Large intestine (tissue), 3 donors: ENCODE results near the gene IL36B. TPM values are rescaled to one million over a fixed set of nuclear protein-coding genes. Genes with fewer than 3 reads are reported as not detected.
A peak's percentile ranks its signal among the peaks of the same experiment; 100 is the strongest.

Experiments
- DNase-seq, 2 donors: peaks; one replicate each; pipeline versions ENCODE4 v3.0.0 to v3.0.0-alpha.2; 2013
- H3K27ac ChIP-seq: one replicate; pipeline ENCODE4 v1.5.1; 2013; ENCODE audit warnings: low read length
- H3K27me3 ChIP-seq: 2 replicates; pipeline ENCODE4 v1.6.1; 2013; ENCODE audit warnings: low read length; ENCODE audit not compliant: control insufficient read depth, insufficient read depth
- H3K36me3 ChIP-seq: 2 replicates; pipeline ENCODE4 v1.6.1; 2013; ENCODE audit warnings: low read length; ENCODE audit not compliant: control insufficient read depth, insufficient read depth
- H3K4me1 ChIP-seq: one replicate; pipeline ENCODE4 v1.6.1; 2013; ENCODE audit warnings: low read length; ENCODE audit not compliant: control insufficient read depth, insufficient read depth
- H3K4me3 ChIP-seq: one replicate; pipeline ENCODE4 v1.5.1; 2013; ENCODE audit warnings: low read length
- H3K9me3 ChIP-seq: one replicate; pipeline ENCODE4 v1.6.1; 2013; ENCODE audit warnings: mild to moderate bottlenecking, low read depth, low read length, moderate library complexity; ENCODE audit not compliant: control insufficient read depth
- WGBS: methylation state at CpG from one replicate; pipeline ENCODE4 v1.1.5; 2013; ENCODE audit warnings: low lambda C conversion rate; ENCODE audit not compliant: insufficient coverage; 5-methylcytosine and 5-hydroxymethylcytosine counted together
- polyA plus RNA-seq: library from polyadenylated mRNA; unstranded; fragments of 120-200 nt; gene quantifications from one replicate; pipeline ENCODE4 v1.2.1, GENCODE V29; 2013

IL36B gene
- polyA plus RNA-seq, 1 donor: not detected

DNA sequence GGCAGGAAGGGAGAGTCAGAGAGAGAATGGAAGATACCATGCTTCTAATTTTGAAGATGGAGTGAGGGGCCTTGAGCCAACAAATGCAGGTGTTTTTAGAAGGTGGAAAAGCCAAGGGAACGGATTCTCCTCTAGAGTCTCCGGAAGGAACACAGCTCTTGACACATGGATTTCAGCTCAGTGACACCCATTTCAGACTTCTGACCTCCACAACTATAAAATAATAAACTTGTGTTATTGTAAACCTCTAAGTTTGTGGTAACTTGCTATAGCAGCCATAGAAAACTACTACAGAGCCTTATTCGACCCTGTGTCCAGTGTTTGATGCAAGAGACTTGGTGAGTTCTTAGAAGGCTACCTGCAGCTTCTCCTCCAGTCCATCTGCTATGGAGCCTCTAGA lies 22.9 kb upstream of the IL36B start:
- H3K27me3 ChIP-seq: no peaks in the 10 kb centered on the region
- peak in 1 of 2 donors; percentile 42 for DNase-seq
- H3K36me3 ChIP-seq: no peaks in the 10 kb centered on the region
- peaks cover 18% of the 10 kb centered on the region for H3K4me1 ChIP-seq
- H3K27ac ChIP-seq: peak overlapping the region; percentile 11
- no peaks in the 10 kb centered on the region for H3K9me3 ChIP-seq
- no CpG with 5 or more reads among the region's 3 CpGs for WGBS
- no peak overlapping the region for H3K4me3 ChIP-seq

DNA sequence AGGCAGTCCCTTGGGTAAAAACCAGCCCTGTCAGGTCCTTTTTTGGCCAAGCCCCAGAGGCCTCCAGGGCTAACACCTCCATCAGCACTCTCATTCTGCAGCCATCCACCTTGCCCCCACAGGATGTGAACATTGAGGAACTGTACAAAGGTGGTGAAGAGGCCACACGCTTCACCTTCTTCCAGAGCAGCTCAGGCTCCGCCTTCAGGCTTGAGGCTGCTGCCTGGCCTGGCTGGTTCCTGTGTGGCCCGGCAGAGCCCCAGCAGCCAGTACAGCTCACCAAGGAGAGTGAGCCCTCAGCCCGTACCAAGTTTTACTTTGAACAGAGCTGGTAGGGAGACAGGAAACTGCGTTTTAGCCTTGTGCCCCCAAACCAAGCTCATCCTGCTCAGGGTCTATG lies 22.4 kb upstream of the IL36B start:
- peaks cover 18% of the 10 kb centered on the region for H3K4me1 ChIP-seq
- H3K36me3 ChIP-seq: no peaks in the 10 kb centered on the region
- no peaks in the 10 kb centered on the region for H3K9me3 ChIP-seq
- WGBS: no CpG with 5 or more reads among the region's 5 CpGs
- H3K27ac ChIP-seq: no peak overlapping the region
- DNase-seq: no peak
- no peaks in the 10 kb centered on the region for H3K27me3 ChIP-seq
- no peak overlapping the region for H3K4me3 ChIP-seq

DNA sequence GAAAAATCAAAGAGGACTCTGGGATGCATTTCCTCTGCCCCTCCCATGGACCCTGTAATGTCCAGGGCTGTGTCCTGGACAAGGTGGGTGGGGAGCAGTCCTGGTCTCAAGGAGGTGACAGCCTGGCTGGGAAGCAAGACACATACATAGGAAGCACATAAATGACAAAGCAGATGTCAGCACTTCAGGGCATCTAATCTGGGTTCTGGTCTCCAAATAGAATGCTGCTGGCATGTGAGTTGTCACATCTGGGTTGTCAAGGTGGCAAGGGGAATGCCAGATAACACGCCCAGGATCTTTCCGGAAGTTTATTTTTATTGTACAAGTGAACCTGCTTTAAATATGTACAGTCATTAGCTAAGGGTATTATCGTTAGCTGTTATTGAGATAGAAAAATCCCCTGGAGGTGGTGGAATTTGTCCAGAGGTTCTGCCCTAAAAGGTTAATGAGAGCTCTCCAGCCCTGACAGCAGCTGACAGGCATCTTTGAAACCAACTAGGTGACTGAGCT lies 20.7 kb upstream of the IL36B start:
- DNase-seq: no peak
- WGBS: no CpG with 5 or more reads among the region's 3 CpGs
- Histone ChIP-seq H3K36me3 (no peaks in the 10 kb centered on the region), H3K27me3 (no peaks in the 10 kb centered on the region), H3K27ac (no peak overlapping the region), H3K9me3 (no peaks in the 10 kb centered on the region), H3K4me3 (no peak overlapping the region), H3K4me1 (peaks cover 34% of the 10 kb centered on the region)

DNA sequence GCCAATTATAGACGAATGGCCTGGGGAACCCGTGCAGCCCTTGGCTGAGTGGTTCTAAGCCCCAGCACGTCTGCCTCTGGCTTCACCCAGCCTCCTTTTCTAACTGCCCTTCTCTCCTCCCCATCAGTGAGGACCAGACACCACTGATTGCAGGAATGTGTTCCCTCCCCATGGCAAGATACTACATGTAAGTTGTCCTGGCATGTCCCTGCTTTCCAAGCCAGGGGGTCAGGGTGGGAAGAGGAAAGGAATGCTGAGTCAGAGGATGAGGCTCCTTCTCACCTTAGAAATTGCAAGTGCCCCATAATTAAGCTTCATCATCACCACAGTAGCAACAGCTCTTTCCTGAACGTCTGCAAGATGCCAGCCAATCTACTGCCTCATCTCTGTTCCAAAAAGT lies 19.9 kb upstream of the IL36B start:
- no CpG with 5 or more reads among the region's 4 CpGs for WGBS
- no peak overlapping the region for H3K4me3 ChIP-seq
- DNase-seq: no peak
- no peaks in the 10 kb centered on the region for H3K9me3 ChIP-seq
- H3K27me3 ChIP-seq: no peaks in the 10 kb centered on the region
- peaks cover 38% of the 10 kb centered on the region for H3K4me1 ChIP-seq
- no peaks in the 10 kb centered on the region for H3K36me3 ChIP-seq
- no peak overlapping the region for H3K27ac ChIP-seq

DNA sequence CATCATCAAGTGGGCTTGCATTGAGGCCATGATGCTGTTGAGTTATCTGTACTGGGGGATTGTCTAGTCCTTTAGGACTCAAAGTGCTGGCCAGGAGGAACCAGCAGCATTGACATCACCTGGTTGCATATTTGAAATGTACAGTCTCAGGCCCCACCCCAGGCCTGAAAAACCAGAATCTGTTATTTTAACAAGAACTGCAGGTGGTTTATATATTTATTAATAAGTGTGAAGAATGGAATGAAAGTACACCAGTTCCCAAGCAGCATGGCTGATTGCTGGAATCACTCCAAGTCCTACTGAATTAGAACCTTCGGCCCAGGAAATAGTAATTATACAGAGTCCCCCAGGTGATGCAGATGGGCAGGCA lies 17.9 kb upstream of the IL36B start:
- DNase-seq: no peak
- H3K9me3 ChIP-seq: no peaks in the 10 kb centered on the region
- no peak overlapping the region for H3K27ac ChIP-seq
- H3K4me1 ChIP-seq: peaks cover 30% of the 10 kb centered on the region
- WGBS: no CpG with 5 or more reads among the region's 1 CpG
- no peaks in the 10 kb centered on the region for H3K36me3 ChIP-seq
- H3K27me3 ChIP-seq: no peaks in the 10 kb centered on the region
- no peak overlapping the region for H3K4me3 ChIP-seq

DNA sequence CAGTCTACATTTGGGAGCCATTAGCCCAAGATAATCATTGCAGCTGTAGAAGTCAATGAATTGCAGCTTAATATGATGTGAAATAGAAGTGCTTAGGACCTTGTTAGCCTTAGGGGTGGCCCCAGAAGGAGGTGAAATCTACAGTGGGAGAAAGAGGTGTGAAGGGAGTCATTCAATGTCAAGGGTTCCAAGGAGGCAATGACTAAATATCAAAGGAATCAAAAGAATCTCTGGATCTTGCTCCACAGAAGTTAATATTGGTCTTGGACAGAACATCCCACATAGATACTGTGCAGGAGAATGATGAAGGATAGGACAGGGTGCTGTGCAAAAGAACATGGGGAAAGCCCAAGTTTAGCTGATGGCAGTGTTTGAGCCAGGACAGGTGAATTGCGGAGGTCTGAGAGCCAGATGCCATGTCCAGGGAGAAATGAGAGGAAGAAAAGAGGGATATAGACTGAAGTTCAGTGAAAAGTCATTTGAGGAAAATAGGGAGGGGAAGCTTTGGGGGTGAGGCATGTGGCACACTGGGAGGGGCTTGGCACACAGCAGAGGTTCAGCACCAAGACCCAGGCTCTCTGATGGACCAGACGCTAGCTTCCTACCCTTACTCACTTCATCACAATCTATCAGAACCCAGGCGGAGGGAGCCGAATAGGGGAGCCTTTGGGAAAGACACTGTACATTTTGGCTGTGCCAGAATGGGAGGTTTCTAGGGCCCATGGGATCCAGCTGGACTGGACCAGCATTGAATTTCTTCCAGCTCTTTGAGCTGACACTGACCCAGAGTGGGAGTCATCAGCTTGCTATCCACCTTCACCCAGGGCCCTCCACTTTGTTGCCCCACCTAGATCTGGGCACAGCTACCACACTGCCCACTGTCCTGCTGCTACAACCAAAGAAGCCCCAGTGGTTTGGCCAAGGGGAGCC lies 17.3 kb upstream of the IL36B start:
- no peaks in the 10 kb centered on the region for H3K9me3 ChIP-seq
- no peak for DNase-seq
- peaks cover 25% of the 10 kb centered on the region for H3K4me1 ChIP-seq
- no peaks in the 10 kb centered on the region for H3K36me3 ChIP-seq
- 100% methylated on average over 1 of the region's 4 CpGs for WGBS
- no peaks in the 10 kb centered on the region for H3K27me3 ChIP-seq
- no peak overlapping the region for H3K4me3 ChIP-seq
- H3K27ac ChIP-seq: no peak overlapping the region

DNA sequence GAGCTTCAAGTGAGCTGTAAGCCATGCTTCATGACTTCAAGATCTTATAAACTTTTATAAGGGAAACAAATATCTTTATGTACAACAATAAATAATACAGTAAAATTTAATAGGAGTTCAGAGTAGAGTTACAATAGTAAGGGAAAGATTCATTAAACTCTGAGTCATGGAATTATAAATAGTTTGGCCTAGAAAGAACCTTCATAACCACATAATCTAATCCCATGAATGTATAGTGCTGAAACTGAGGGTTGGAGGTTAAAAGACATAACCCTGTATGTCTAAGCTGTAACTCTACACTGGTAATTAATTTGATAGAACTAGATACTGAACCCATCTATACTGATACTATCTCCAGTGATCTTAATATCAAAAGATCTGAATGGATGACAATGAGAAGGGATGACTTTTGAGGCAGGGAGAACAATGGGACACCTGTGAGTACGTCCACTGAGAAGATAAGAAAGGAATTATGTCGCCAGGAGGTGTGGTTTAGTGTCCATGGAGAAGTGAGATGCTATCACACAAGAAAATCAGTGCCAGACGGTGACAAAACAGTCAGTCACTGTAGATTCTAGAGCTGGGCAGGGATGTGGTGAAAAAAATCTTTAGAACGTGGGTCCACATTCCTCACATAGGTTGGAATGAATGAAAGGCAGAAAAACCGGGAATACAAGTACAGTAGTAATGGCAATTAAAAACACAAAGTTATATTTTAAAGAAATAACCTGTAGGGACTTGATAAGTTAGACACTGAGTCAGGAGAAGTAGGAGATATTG lies 16.2 kb upstream of the IL36B start:
- Histone ChIP-seq H3K27ac (peak overlapping the region; percentile 83), H3K4me3 (no peak overlapping the region), H3K9me3 (no peaks in the 10 kb centered on the region), H3K27me3 (no peaks in the 10 kb centered on the region), H3K36me3 (no peaks in the 10 kb centered on the region), H3K4me1 (peaks cover 22% of the 10 kb centered on the region)
- no peak for DNase-seq
- WGBS: 33% methylated on average over 2 of the region's 5 CpGs

DNA sequence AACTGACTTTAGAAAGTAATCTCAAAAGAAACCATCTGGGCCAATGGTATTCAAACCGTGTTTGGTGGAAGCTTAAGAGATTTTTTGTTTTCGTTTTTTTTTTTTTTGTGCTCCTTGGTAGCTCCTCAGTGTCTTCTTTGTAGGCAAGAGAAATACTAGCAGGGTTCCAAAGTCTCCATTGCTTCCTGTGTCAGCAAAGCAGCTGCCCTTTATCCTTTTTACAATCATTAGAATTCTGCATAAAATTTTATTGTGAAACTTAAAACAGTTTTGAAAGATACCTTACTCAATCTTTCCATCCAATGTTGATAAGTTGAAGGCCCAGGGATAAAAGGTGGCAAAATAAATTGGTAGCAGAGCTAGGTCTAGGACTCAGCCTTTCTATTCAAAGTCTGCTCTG lies 15.6 kb upstream of the IL36B start:
- peak overlapping the region; percentile 83 for H3K27ac ChIP-seq
- no peaks in the 10 kb centered on the region for H3K36me3 ChIP-seq
- peak; percentile 42 to 50 for DNase-seq
- H3K4me3 ChIP-seq: no peak overlapping the region
- H3K9me3 ChIP-seq: no peaks in the 10 kb centered on the region
- H3K27me3 ChIP-seq: no peaks in the 10 kb centered on the region
- 87% methylated on average over 2 of the region's 2 CpGs for WGBS
- H3K4me1 ChIP-seq: peaks cover 22% of the 10 kb centered on the region

DNA sequence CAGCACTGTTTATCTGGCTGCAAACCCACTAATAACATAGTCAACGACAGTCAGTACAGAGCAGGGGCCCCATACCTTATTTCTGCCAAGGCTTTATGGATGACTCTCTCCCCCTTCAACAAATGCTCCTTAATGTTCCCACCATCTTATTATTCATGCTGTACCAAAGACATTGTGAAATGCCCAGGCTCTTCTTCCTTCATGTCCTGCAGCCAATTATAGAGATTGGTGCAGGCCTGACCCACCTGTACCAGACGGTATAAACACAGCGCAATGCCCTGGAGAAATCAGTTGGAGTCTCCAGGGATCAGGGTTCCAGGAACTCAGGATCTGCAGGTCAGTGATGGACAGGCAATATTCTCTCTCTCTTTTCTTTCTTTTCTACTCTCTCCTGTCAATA lies 15.0 kb upstream of the IL36B start, which contains the start of gene IL1F10:
IL1F10 (plus strand) TSS at position 290 of the 400 bp plus-strand sequence. CDS start 4,769 bp downstream, outside the sequence.
- H3K9me3 ChIP-seq: no peaks in the 10 kb centered on the region
- peak within 1 kb of the TSS; percentile 83 for H3K27ac ChIP-seq
- no peak within 1 kb of the TSS for H3K4me3 ChIP-seq
- H3K4me1 ChIP-seq: peaks cover 22% of the 10 kb centered on the region
- no CpG with 5 or more reads among the region's 3 CpGs for WGBS
- H3K27me3 ChIP-seq: no peaks in the 10 kb centered on the region
- H3K36me3 ChIP-seq: no peaks in the 10 kb centered on the region
- DNase-seq: no peak

DNA sequence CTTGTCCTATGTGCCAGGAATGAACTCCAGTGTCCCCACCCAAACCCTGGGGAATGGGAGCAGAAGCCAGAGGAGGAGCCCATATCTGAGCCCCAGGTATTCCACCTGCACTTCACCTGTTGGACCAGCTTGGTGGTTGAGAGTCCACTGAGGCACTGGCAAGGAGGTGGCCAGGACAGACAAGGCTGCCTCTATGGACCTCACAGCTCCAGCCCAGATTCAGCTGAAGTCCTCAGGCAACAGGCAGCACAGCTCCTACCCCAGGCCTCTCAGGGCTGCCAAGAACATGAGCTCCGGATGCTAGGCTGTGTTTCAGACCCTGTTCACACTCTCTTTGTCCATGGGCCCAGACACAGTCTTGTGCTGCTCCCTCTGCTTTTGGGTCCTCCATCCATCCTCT lies 12.2 kb upstream of the IL36B start:
- peaks cover 21% of the 10 kb centered on the region for H3K4me1 ChIP-seq
- no peaks in the 10 kb centered on the region for H3K9me3 ChIP-seq
- H3K36me3 ChIP-seq: no peaks in the 10 kb centered on the region
- no CpG with 5 or more reads among the region's 1 CpG for WGBS
- no peak for DNase-seq
- no peak overlapping the region for H3K27ac ChIP-seq
- no peak overlapping the region for H3K4me3 ChIP-seq
- H3K27me3 ChIP-seq: no peaks in the 10 kb centered on the region
